ENCODE data around the gene LCE2A.

LCE2A gene

DNA sequence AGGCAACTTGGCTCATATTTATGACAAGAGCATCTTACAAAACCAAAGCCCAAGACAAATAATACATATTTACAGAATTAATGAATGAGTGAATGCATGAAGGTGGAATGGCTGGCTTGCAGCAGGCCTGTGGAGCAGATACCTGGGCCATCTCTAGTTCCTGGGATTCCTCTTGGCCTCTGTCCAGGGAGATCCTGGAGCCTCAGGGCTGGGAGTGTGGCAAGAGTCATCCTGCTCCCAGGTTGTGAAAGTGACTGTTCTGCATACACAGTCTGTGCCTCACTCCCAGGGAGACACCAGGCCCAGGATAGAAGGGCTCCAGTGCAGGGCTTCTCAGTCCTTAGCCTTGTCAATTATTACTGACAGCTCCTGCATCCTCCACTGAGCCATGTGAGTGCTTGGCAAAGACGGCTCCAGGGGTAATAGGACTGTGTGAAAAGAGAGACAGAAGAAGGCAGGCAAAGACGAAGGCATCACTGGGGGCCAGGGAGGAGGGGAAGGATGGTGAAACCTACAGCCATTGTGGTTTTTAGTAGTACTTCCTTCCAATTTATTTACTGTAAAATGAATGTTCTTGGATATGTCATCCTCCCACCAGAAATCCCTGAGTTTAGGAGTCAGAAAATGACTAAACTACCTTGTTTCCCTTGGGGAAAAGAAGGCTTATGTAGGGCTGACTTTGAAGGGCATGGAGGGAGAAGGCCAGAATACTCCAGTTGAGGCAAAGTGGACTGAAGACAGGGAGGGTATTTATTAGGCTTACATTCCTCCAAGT lies 45.4 kb downstream of the LCE2A start:
- no peak for DNase-seq (ENCODE audit: low spot score)

DNA sequence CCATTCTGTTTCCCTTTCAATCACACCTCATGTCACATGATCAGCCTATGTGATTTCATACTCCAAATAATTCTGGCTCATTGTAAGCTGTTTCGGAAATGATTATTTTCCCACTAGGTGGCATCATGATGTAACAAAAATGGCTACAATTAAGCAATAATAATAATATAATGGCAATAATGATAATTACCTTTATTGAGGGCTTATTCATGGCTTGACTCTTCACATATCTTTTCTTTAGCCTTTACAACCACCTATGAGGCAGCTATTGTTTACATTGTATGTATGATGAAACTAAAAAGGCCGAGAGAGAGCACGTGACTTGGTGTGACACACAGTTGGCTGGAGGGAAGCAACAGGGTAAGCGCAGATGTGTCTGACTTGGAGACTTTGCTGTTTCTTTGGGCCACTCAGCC lies 47.2 kb downstream of the LCE2A start:
- no peak for DNase-seq (ENCODE audit: low spot score)

DNA sequence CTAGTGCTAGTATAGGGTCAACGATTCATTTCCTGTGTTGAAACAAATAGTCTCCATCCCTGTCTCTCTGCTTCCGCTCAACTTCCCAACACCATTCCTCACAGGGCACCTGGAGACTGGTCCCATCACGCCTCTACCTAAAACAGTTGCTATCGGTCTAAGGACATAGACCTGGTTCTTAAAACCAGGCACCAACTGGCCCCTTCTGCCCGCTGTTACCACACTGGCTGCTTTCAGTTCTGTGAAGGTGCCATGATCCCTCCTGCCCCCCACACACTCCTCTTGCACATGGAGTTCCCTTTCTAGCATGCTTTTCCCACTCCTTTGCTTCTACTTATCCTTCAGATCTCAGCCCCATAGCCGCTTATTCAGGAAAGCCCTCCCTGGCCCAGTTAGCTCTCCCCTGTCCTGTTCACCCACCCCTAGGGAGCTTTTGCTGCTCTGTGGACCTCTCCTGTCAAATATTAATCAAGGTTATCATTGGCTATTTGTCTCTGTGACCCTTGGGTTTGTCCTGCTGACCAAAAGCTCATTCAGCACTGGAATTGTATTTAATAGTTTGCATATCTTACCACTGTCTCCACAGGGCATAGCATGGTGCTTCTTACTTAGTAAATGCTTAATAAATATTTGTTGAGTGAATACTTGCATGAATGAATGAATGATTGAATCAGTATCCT lies 47.8 kb downstream of the LCE2A start:
- no peak for DNase-seq (ENCODE audit: low spot score)

DNA sequence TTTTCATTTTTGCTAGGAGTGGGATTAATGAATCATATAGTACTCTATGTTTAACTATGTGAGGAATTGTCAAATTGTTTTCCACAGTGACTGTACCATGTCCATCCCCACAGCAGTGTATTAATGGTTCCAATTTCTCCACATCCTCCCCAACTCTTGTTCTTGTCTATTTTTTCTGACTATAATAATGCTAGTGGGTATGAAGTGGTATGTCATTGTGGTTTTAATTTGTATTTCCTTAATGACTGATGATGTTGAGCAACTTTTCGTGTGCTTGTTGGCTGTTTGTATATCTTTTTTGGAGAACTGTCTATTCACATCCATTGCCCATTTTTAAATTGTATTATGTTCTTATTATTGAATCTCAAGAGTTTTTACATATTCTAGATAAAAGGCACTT lies 49.7 kb downstream of the LCE2A start:
- DNase-seq (ENCODE audit: low spot score), result no peak

All from cerebellar cortex (tissue), 1 donor.